GM18505 (cell line): Measurements from ENCODE around the gene OR8B4.
"Not testable (repeated sequence)": the region's sequence is repeated elsewhere in the genome, so short reads cannot be mapped to it uniquely, and the experiment has no call there.

Source experiments
- ATAC-seq: cut with Tn5 transposase; IDR thresholded peaks from one replicate; pipeline ENCODE4 v1.9.1; 2021; ENCODE audit not compliant: unreplicated experiment
- POLR2A ChIP-seq: IDR thresholded peaks from 4 replicates; pipeline ENCODE4 v1.6.1; 2011; ENCODE audit warnings: borderline replicate concordance; ENCODE audit not compliant: insufficient read depth, insufficient read length; ENCODE audit errors: extremely low read depth

The OR8B4 gene, protein sequence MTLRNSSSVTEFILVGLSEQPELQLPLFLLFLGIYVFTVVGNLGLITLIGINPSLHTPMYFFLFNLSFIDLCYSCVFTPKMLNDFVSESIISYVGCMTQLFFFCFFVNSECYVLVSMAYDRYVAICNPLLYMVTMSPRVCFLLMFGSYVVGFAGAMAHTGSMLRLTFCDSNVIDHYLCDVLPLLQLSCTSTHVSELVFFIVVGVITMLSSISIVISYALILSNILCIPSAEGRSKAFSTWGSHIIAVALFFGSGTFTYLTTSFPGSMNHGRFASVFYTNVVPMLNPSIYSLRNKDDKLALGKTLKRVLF

DNA sequence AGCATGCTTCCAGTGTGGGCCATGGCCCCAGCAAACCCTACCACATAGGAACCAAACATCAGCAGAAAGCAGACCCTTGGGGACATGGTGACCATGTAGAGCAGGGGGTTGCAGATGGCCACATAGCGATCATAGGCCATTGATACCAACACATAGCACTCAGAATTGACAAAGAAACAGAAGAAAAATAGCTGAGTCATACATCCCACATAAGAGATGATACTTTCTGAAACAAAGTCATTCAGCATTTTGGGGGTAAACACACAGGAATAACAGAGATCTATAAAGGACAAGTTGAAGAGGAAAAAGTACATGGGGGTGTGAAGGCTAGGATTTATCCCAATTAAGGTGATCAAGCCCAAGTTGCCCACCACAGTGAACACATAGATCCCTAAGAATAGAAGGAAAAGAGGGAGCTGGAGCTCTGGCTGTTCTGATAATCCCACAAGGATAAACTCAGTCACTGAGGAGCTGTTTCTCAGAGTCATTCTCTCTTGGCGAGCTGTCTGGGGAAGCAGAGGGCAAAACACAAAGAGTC, at the start of gene OR8B4:
Gene OR8B4 (minus strand): TSS at position 488 of the 538 bp plus-strand sequence. CDS start 0 bp downstream, at position 488.
- no peak for TF ChIP-seq POLR2A
- ATAC-seq = no peak

DNA sequence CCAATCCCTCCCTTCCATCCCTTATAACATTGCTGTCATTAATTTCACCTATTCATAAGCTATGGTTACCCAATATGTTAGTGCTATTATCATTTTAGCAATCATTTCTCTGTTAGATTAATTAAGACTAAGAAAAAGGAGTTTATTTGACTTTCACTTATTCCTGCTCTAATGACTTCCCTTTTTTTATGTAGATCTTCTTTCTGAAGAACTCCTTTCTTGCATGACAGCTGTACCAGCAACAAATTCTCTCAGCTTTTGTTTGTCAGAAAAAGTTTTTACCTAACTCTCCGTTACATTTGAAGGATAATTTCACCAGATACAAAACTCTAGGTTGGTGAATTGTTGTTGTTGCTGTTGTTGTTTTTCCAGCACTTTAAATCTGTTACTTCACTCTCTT, 49.4 kb upstream of the OR8B4 start:
- no peak for TF ChIP-seq POLR2A
- no peak for ATAC-seq

DNA sequence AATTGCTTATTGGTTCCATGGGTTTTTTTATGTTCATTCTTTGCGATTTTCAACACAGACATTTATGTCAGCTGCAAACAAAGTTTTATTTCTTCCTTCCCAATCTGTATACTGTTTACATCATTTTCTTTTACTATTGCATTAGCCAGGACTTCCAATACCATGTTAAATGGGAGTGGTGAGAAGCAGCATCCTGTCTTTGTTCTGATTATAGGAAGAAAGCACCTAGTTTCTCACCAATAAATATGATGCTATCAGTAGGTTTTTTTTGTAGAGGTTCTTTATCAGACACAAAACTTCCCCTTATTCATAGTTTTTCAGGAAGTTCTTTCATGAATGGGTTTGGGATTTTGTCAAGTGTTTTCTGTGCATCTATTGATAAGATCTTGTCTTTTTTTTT, 48.8 kb upstream of the OR8B4 start:
- TF ChIP-seq POLR2A = no peak
- no peak for ATAC-seq

DNA sequence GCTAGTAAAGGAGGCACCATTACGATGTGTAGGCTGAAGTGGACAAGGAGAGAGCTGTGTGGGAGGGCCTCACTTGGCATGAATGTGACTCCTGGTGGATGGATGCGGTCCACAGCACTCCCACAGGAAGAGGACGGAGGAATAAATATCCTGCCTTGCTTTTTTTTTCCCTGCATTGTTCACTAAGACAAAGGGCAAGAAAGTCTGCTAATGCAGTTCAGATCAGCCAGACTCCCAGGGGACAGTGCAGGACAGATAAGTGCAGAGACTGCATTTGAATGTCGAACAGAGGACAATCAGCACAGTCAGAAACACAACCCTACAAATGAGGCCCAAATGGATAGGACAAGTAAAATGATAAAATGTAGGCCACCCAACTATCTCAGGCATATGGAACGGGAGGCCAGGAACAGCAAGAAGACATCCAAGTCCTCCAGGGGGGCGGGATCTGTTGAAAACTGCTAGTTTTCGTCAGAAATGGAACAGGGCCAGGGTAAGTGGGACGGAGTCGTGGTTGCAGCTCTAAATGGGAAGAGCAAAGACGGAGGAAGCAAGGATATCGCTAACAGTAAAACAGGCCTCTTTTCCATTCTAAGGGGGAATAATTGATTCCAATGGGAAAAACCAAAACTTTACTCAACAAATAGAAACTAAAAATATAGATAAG, 46.0 kb upstream of the OR8B4 start:
- TF ChIP-seq POLR2A = no peak
- ATAC-seq = no peak

DNA sequence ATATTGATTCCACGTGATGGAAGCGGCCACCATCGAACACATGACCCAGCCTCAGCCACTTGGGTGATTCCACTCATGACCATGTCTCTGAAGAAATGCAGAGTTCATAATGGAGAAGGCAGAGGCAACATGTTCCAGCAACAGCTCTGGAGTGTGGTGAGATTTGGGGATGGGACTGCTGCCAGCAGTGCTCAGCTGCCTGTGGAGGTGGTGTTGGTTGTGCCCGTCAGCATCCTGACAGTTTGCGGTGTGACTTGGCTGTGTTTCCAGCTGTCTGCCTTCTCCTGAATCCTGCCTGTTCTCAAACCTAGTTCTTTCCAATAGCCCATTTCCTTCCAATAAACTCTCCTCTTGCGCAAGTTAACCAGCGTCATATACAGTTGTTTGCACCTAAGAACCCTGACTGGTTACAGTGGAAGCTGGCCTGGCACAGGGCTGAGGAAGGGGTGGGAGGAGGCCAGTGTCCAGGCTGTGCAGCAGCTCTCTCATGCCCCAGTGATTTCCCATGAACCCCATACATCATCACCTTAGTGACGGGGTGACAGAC, 42.8 kb upstream of the OR8B4 start:
- no peak for TF ChIP-seq POLR2A

DNA sequence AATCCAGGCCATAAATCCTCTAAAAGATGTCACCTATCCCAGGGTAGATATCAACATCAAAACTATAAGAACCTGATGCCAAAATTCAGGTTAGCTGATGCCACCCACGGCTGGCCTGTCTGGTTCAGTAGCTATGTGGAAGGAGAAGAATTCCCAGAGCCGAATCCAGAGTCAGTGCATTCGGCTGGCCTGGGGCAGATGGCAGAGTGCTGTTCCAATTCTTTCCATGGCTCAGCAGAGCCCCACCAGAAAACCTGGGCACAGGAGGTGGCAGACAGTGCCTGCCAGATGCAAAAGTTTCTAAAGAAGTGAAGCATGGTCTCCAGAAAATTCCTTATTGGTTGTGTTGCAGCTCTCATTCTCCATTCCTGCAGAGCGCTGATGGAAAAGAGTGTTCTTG, 40.7 kb upstream of the OR8B4 start:
- no peak for TF ChIP-seq POLR2A
- ATAC-seq = no peak

More for the DNA sequence above, 42.8 kb upstream of the OR8B4 start:
- no peak for ATAC-seq

DNA sequence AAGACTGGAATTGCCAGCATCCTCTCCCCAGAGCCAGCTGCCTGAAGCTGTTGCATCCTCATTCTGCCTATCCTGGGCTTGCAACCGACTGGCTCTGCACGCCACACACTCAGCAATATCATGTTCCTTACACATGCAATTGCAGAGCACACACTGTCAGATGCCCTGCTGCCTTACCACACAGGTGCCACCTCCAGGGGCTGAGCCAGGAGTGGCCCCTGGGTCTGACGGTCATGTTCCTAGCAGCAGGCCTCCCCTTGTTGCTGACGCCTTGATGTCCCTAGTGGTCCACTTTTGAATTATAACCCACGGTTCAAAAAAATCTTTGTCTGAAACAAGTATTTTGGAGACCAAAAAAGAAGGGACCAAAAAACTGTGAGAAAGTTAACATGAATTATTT, 39.3 kb upstream of the OR8B4 start:
- TF ChIP-seq POLR2A = no peak
- no peak for ATAC-seq

DNA sequence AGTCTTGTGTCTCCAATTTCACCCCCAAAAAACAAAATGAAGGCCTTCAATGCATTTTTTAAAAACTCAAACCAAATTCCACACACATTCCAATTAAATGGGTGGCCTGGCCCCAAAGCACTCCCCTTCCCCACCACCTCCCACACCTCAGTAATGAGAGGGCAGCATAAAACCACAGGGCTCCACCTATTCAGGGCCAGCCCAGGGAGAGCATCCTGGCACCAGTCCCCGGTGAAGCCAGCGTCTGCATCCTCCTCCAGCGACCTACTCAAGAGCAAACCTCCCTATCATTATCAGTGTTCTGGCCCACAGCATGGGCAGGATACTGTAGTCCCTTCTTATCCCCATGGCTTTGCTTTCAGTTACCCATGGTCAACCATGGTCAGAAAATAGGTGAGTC, 38.7 kb upstream of the OR8B4 start:
- no peak for TF ChIP-seq POLR2A
- no peak for ATAC-seq

DNA sequence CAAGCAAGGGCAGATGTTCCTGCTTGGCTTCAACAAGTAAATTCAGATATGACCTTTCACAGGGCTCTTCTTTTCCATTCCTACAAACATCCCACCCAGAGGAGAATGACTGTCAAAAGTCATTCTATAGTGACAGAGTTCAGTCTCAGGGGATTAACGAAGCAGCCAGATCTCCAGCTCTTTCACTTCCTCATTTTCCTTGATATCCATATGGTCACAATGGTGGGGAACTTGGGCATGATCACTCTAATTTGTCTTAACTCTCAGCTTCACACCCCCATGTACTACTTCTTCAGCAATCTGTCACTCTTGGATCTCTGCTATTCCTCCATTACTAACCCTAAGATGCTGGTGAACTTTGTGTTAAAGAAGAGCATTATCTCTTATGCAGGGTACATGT, 35.8 kb upstream of the OR8B4 start:
- no peak for ATAC-seq
- no peak for TF ChIP-seq POLR2A

DNA sequence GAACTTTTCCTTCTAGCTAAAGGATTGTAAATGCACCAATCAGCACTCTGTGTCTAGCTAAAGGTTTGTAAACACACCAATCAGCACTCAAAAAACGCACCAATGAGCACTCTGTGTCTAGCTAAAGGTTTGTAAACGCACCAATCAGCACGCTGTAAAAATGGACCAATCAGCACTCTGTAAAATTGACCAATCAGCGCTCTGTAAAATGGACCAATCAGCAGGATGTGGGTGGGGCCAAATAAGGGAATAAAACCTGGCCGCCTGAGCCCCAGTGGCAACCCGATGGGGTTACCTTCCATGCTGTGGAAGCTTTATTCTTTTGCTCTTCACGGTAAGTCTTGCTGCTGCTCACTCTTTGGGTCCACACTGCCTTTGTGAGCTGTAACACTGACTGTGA, 34.7 kb upstream of the OR8B4 start:
- ATAC-seq = not testable (repeated sequence)

DNA sequence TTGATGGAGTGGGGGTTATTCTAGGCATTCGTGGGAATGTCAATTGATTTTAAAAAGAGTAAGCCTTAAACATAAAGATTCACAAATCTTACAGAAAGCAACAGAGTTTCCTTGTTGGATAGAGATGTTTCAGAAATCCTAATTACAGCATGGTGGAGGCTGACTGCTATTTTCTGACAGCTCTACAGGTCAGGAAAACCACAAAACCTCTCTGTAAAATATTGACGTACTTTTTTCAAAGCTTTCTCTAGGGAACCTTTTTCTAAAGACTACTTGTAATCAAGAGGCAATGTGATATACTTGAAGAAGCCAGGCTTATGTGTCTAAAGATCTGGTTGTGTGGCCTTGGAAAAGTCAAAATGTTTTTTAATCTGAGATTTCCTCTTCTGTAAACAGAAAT, 29.9 kb upstream of the OR8B4 start:
- no peak for TF ChIP-seq POLR2A
- ATAC-seq = no peak

DNA sequence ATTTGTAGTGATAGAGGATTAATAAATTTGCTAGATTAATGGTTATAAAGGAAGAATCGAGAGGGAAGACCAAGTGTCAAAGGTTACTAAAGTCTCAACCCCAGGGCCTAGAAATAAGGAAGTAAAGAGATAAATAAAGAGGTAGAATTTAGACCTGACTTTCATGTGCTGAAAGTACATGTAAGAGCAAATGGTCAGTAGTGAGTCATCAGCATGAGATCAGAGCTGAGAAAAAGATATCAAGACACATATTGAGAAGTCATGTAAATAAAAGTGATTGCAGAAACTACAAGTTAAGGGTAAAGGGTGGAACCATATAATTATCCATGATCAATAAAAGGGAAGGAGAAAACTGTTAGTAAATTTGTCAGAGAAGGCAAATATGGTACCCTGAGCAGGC, 22.2 kb upstream of the OR8B4 start:
- ATAC-seq = no peak
- TF ChIP-seq POLR2A = no peak

DNA sequence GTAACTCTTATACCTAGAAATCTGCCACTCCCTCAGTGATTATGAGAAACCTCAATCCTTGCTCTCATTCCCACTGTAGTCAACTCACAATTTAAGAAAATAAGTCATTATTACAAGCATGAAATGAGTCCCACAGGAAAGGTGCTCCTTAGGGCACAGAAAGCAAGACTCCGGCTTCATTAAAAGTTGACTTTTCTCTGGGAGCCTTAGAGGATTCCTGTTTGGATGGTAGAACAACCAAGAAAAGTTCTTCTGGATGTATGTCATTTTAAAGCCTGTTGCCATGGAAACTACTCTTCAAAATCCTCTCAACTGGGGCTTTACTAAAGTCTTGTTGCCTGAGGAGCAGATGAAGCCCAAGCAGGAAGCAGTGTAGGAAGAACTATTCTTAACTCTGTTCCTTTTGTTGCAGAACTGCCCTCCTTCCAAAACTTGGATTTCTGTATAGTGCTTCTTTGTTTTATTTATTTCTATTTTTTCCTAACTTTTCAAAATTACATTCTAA, 21.0 kb upstream of the OR8B4 start, which contains the start of gene OR8B8:
Gene OR8B8 (minus strand): TSS at position 51 of the 505 bp plus-strand sequence. CDS start 4,611 bp downstream, outside the sequence.
- TF ChIP-seq POLR2A = no peak
- ATAC-seq = no peak

DNA sequence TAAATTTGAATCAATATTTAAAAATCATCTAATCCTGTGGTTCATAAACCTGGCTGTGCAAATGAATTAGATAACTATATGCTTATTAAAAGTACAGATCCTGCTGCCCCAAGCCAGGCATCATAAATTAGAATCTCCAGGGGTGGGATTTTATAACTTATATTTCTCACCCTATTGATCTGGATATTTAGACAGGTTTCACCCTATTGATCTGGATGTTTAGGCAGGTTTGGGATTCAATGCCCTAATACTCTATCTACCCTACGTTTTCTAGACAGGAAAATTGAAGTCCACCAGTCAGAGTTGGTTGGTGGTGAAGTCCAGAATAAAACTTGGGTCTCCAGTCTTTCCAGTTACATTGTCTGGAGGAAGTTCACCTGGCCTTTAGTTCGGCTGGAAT, 18.2 kb upstream of the OR8B4 start:
- TF ChIP-seq POLR2A = no peak
- ATAC-seq = no peak
